Mesenchymal stem cell (in vitro differentiated cells and primary cell): ENCODE measurements around the gene ITPR3.

Source experiments
- DNase-seq: peaks from one replicate; pipeline ENCODE4 v3.0.0-alpha.2; 2013
- H2AFZ ChIP-seq: one replicate; pipeline ENCODE4 v1.6.1; 2013; ENCODE audit warnings: low read depth, mild to moderate bottlenecking, control low read depth, inconsistent platforms, low read length, moderate library complexity
- H2AK5ac ChIP-seq: 2 replicates; pipeline ENCODE4 v1.6.1; 2013; ENCODE audit warnings: low read length, moderate library complexity, mild to moderate bottlenecking, inconsistent platforms; ENCODE audit not compliant: severe bottlenecking
- H2BK120ac ChIP-seq: one replicate; pipeline ENCODE4 v1.6.1; 2013; ENCODE audit warnings: low read depth, mild to moderate bottlenecking, inconsistent platforms, low read length, moderate library complexity
- H2BK12ac ChIP-seq, 2 experiments: one replicate each; pipeline ENCODE4 v1.6.1; 2013; ENCODE audit warnings: inconsistent platforms in 2 of 2, low read length in 2 of 2, mild to moderate bottlenecking in 2 of 2, moderate library complexity in 2 of 2, control low read depth in 1 of 2
- H2BK15ac ChIP-seq: one replicate; pipeline ENCODE4 v1.6.1; 2013; ENCODE audit warnings: mild to moderate bottlenecking, low read depth, inconsistent platforms; ENCODE audit not compliant: poor library complexity, severe bottlenecking
- H2BK5ac ChIP-seq: 2 replicates; pipeline ENCODE4 v1.6.1; 2013; ENCODE audit warnings: low read depth, mild to moderate bottlenecking, low read length, control low read depth, inconsistent platforms; ENCODE audit not compliant: poor library complexity, severe bottlenecking
- H3K14ac ChIP-seq, 2 experiments: one replicate each; pipeline ENCODE4 v1.6.1; 2013; ENCODE audit warnings: inconsistent platforms in 2 of 2, low read length in 2 of 2, control low read depth in 1 of 2, mild to moderate bottlenecking in 1 of 2, moderate library complexity in 1 of 2
- H3K18ac ChIP-seq, 2 experiments: one replicate each; pipeline ENCODE4 v1.6.1; 2013; ENCODE audit warnings: inconsistent platforms in 2 of 2, low read length in 2 of 2, control low read depth in 1 of 2, low read depth in 1 of 2, mild to moderate bottlenecking in 1 of 2
- H3K23ac ChIP-seq, 2 experiments: one replicate each; pipeline ENCODE4 v1.6.1; 2013; ENCODE audit warnings: inconsistent platforms in 2 of 2, low read length in 2 of 2, mild to moderate bottlenecking in 2 of 2, moderate library complexity in 2 of 2, control low read depth in 1 of 2
- H3K27ac ChIP-seq: 2 replicates; pipeline ENCODE4 v1.5.1; 2013; ENCODE audit warnings: mild to moderate bottlenecking, moderate library complexity, low read length, control low read depth, inconsistent platforms; ENCODE audit not compliant: poor library complexity, severe bottlenecking
- H3K27me3 ChIP-seq, 2 experiments: 2 replicates each; pipeline versions ENCODE4 v1.6.1 to v1.7.0; 2013; ENCODE audit warnings: low read length in 2 of 2, mild to moderate bottlenecking in 2 of 2, moderate library complexity in 2 of 2, control low read depth in 1 of 2, inconsistent platforms in 1 of 2; ENCODE audit not compliant: control insufficient read depth in 1 of 2, insufficient read depth in 1 of 2
- H3K36me3 ChIP-seq, 2 experiments: 2 replicates each; pipeline versions ENCODE4 v1.6.1 to v1.7.0; 2013; ENCODE audit warnings: low read length in 2 of 2, control low read depth in 1 of 2, inconsistent platforms in 1 of 2, low read depth in 1 of 2, mild to moderate bottlenecking in 1 of 2; ENCODE audit not compliant: insufficient read depth in 2 of 2, control insufficient read depth in 1 of 2
- H3K4ac ChIP-seq, 2 experiments: one replicate each; pipeline ENCODE4 v1.6.1; 2013; ENCODE audit warnings: inconsistent platforms in 2 of 2, low read length in 2 of 2, mild to moderate bottlenecking in 2 of 2, moderate library complexity in 2 of 2, control low read depth in 1 of 2, low read depth in 1 of 2
- H3K4me1 ChIP-seq: 2 replicates; pipeline ENCODE4 v1.6.1; 2013; ENCODE audit warnings: low read depth, low read length, control low read depth; ENCODE audit not compliant: control insufficient read depth, insufficient read depth
- H3K4me2 ChIP-seq: 2 replicates; pipeline ENCODE4 v1.6.1; 2013; ENCODE audit warnings: low read length, mild to moderate bottlenecking, inconsistent platforms; ENCODE audit not compliant: poor library complexity, severe bottlenecking
- H3K4me3 ChIP-seq, 2 experiments: 2 replicates each; pipeline versions ENCODE4 v1.5.1 to v1.7.0; 2013; ENCODE audit warnings: low read length in 2 of 2, mild to moderate bottlenecking in 2 of 2, control low read depth in 1 of 2, low read depth in 1 of 2; ENCODE audit not compliant: insufficient read depth in 1 of 2
- H3K79me1 ChIP-seq: replicated peaks from 2 replicates; pipeline ENCODE4 v1.6.1; 2013; ENCODE audit warnings: mild to moderate bottlenecking, control low read depth, low read length, inconsistent platforms; ENCODE audit not compliant: poor library complexity, severe bottlenecking
- H3K9ac ChIP-seq: 2 replicates; pipeline ENCODE4 v1.7.0; 2013; ENCODE audit warnings: mild to moderate bottlenecking, low read length, moderate library complexity
- H3K9me3 ChIP-seq: 2 replicates; pipeline ENCODE4 v1.7.0; 2013; ENCODE audit warnings: mild to moderate bottlenecking, low read length; ENCODE audit not compliant: control insufficient read depth
- H4K8ac ChIP-seq: one replicate; pipeline ENCODE4 v1.6.1; 2013; ENCODE audit warnings: inconsistent platforms, mild to moderate bottlenecking, low read length, moderate library complexity
- H4K91ac ChIP-seq: one replicate; pipeline ENCODE4 v1.6.1; 2013; ENCODE audit warnings: mild to moderate bottlenecking, low read length, inconsistent platforms
- WGBS: methylation state at CpG from one replicate; pipeline ENCODE4 v1.1.7; 2013; ENCODE audit warnings: mixed read lengths; 5-methylcytosine and 5-hydroxymethylcytosine counted together

The ITPR3 gene

DNA sequence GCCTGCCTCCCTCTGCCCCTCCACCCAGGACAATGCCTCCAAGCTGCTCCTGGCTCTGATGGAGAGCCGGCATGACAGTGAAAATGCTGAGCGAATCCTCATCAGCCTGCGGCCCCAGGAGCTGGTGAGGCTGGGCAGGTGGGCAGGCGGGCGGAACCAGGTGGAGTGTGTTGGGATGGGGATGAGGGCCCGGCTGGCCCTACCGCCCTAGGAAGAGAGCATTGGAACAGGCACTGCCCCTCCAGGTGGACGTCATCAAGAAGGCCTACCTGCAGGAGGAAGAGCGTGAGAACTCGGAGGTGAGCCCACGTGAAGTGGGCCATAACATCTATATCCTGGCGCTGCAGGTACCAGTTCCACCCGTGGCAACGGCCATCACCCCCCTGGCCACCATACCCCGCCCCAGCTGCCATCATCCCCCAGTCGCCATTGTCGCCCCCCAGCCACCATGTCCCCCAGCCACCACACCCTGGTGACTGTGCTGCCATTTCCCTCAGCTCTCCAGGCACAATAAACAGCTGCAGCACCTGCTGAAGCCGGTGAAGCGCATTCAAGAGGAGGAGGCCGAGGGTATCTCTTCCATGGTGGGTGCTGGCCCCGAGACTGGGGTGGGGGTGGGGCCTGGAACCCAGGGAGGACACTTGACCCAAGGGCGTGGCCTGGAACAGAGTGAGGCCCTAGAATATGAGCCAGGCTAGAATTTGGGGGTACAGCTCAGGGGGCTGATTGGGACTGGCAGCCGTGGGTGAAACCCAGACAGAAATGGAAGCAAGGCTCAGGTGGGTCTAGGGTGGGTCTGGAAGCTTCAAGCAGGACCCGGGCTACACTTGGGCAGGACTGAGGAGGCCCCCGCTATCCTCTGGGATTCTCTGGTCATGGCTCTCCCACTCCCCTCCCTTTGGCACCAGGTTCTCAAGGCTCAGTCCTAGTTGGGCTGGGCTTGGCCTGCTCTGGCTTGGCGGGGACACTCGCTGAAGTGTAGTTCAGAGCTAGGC is 66.2 kb downstream of the ITPR3 start:
- WGBS, result 94% methylated on average over 22 of the region's 27 CpGs
- peaks cover 2% of the 10 kb centered on the region for H3K79me1 ChIP-seq

GRCh38 chr6:33688006-33688405 is 66.9 kb downstream of the ITPR3 start:
- WGBS, result 97% methylated on average over 20 of the region's 20 CpGs
- H2AK5ac ChIP-seq, result no peak overlapping the region

More for the DNA sequence above, 66.2 kb downstream of the ITPR3 start:
- H2AFZ ChIP-seq, result no peak overlapping the region
- no peak overlapping the region for H4K91ac ChIP-seq
- H3K23ac ChIP-seq, result no peak overlapping the region
- H3K4ac ChIP-seq, result no peak overlapping the region
- no peak overlapping the region for H4K8ac ChIP-seq
- no peak for DNase-seq
- H3K4me2 ChIP-seq, result no peak overlapping the region
- H3K14ac ChIP-seq, result no peak overlapping the region
- H3K9ac ChIP-seq, result no peak overlapping the region
- no peak overlapping the region for H2AK5ac ChIP-seq
- peaks cover 94 to 97% of the 10 kb centered on the region in 2 experiments for H3K36me3 ChIP-seq
- H2BK5ac ChIP-seq, result no peak overlapping the region
- H2BK15ac ChIP-seq, result no peak overlapping the region
- no peaks in the 10 kb centered on the region for H3K27me3 ChIP-seq
- no peak overlapping the region for H3K18ac ChIP-seq
- no peak overlapping the region for H3K27ac ChIP-seq
- H3K4me1 ChIP-seq, result peaks cover 15% of the 10 kb centered on the region
- H2BK12ac ChIP-seq, result no peak overlapping the region
- no peaks in the 10 kb centered on the region for H3K9me3 ChIP-seq
- no peak overlapping the region for H2BK120ac ChIP-seq
- H3K4me3 ChIP-seq, result no peak overlapping the region

GRCh38 chr6:33688451-33689147 is 67.5 kb downstream of the ITPR3 start:
- Histone ChIP-seq H3K4me2 (no peak overlapping the region), H2BK15ac (no peak overlapping the region), H3K27ac (no peak overlapping the region), H3K4ac (no peak overlapping the region), H2BK12ac (no peak overlapping the region), H4K91ac (no peak overlapping the region), H3K79me1 (peaks cover 2% of the 10 kb centered on the region), H3K36me3 (peaks cover 94 to 97% of the 10 kb centered on the region in 2 experiments), H3K9ac (no peak overlapping the region), H2AFZ (no peak overlapping the region), H3K9me3 (no peaks in the 10 kb centered on the region), H4K8ac (no peak overlapping the region), H3K23ac (no peak overlapping the region), H3K27me3 (no peaks in the 10 kb centered on the region), H3K4me3 (no peak overlapping the region), H2BK5ac (no peak overlapping the region), H2AK5ac (no peak overlapping the region), H3K14ac (no peak overlapping the region), H3K18ac (no peak overlapping the region), H2BK120ac (no peak overlapping the region), H3K4me1 (peaks cover 22% of the 10 kb centered on the region)
- DNase-seq, result no peak
- WGBS, result 95% methylated on average over 25 of the region's 25 CpGs

More at GRCh38 chr6:33688006-33688405, 66.9 kb downstream of the ITPR3 start:
- H3K27ac ChIP-seq, result no peak overlapping the region
- no peak overlapping the region for H2BK5ac ChIP-seq
- H2AFZ ChIP-seq, result no peak overlapping the region
- H3K4me2 ChIP-seq, result no peak overlapping the region
- no peak overlapping the region for H3K9ac ChIP-seq
- H3K18ac ChIP-seq, result no peak overlapping the region
- H3K9me3 ChIP-seq, result no peaks in the 10 kb centered on the region
- DNase-seq, result no peak
- no peak overlapping the region for H3K14ac ChIP-seq
- H3K36me3 ChIP-seq, result peaks cover 94 to 97% of the 10 kb centered on the region in 2 experiments
- no peak overlapping the region for H4K91ac ChIP-seq
- H2BK15ac ChIP-seq, result no peak overlapping the region
- peaks cover 2% of the 10 kb centered on the region for H3K79me1 ChIP-seq
- H3K4me1 ChIP-seq, result peaks cover 21% of the 10 kb centered on the region
- no peak overlapping the region for H3K4me3 ChIP-seq
- H2BK12ac ChIP-seq, result no peak overlapping the region
- H3K23ac ChIP-seq, result no peak overlapping the region
- no peak overlapping the region for H2BK120ac ChIP-seq
- no peak overlapping the region for H3K4ac ChIP-seq
- no peaks in the 10 kb centered on the region for H3K27me3 ChIP-seq
- H4K8ac ChIP-seq, result no peak overlapping the region

DNA sequence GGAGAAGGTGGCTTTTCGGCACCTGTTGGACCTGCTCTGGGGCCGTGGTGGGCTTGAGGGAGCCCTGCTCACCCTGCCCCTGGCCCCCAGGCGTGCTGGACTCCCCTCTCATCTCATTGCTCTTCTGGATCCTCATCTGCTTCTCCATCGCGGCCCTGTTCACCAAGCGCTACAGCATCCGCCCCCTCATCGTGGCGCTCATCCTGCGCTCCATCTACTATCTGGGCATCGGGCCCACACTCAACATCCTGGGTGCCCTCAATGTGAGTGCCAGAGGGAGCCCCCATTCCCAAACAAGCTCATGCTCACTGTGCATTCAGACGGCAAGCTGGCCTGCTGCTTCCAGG is 68.0 kb downstream of the ITPR3 start:
- Histone ChIP-seq H3K4me3 (no peak overlapping the region), H3K4ac (no peak overlapping the region), H2AK5ac (no peak overlapping the region), H2BK120ac (no peak overlapping the region), H3K9me3 (no peaks in the 10 kb centered on the region), H3K36me3 (peaks cover 91 to 98% of the 10 kb centered on the region in 2 experiments), H2AFZ (no peak overlapping the region), H3K27me3 (no peaks in the 10 kb centered on the region), H3K14ac (no peak overlapping the region), H3K9ac (no peak overlapping the region), H3K79me1 (peaks cover 2% of the 10 kb centered on the region), H3K18ac (no peak overlapping the region), H4K91ac (no peak overlapping the region), H4K8ac (no peak overlapping the region), H2BK12ac (no peak overlapping the region), H3K27ac (no peak overlapping the region), H2BK5ac (no peak overlapping the region), H3K4me2 (no peak overlapping the region), H3K4me1 (peaks cover 26% of the 10 kb centered on the region), H2BK15ac (no peak overlapping the region), H3K23ac (no peak overlapping the region)
- DNase-seq, result no peak
- WGBS, result 88% methylated on average over 12 of the region's 12 CpGs
